Breast epithelium (tissue), 3 donors: ENCODE results near the gene NEK1.

ENCODE experiments used
- POLR2A ChIP-seq: fragments of 450-650 bp; IDR thresholded peaks from one replicate; pipeline ENCODE4 v1.6.1; 2016; ENCODE audit warnings: antibody characterized with exemption, mild to moderate bottlenecking, moderate library complexity
- POLR2AphosphoS5 ChIP-seq, 3 donors: sonication (generic); formaldehyde crosslinking; IDR thresholded peaks; one replicate each; pipeline ENCODE4 v1.6.1; 2017; ENCODE audit warnings: antibody characterized with exemption in 3 of 3
- TF ChIP-seq, protein P1 (sequence below), 3 donors: fragments of 450-650 bp; IDR thresholded peaks; one replicate each; pipeline ENCODE4 v1.5.1; 2016 to 2017; ENCODE audit warnings: antibody characterized with exemption in 3 of 3, mild to moderate bottlenecking in 3 of 3, moderate library complexity in 3 of 3

DNA sequence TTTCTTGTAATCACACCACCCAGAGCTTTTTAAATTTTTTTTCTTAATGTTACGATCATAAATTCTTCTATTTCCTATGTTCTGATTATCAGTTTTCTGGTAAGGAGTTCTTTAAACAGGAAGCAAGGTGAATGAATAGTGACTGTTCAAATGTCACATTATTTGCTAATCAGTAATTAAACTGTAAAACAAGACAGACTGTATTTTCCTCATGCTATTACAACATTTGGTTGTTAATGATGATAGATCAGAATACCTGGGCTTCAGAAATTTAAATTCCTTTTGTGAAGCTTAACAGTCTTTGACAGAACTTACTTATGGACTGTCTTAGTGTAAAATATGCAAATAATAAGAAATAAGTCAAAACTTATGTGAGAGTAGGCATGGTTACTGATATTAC is 49.4 kb upstream of the NEK1 start:
- TF ChIP-seq, protein P1, sequence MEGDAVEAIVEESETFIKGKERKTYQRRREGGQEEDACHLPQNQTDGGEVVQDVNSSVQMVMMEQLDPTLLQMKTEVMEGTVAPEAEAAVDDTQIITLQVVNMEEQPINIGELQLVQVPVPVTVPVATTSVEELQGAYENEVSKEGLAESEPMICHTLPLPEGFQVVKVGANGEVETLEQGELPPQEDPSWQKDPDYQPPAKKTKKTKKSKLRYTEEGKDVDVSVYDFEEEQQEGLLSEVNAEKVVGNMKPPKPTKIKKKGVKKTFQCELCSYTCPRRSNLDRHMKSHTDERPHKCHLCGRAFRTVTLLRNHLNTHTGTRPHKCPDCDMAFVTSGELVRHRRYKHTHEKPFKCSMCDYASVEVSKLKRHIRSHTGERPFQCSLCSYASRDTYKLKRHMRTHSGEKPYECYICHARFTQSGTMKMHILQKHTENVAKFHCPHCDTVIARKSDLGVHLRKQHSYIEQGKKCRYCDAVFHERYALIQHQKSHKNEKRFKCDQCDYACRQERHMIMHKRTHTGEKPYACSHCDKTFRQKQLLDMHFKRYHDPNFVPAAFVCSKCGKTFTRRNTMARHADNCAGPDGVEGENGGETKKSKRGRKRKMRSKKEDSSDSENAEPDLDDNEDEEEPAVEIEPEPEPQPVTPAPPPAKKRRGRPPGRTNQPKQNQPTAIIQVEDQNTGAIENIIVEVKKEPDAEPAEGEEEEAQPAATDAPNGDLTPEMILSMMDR (IDR thresholded peaks at IDR 0.05) = no peak
- TF ChIP-seq POLR2A (no peak), POLR2AphosphoS5 (IDR thresholded peaks at IDR 0.05) (no peak)
